GM18505 (cell line): ENCODE results near the gene IGF2BP1.
"Not testable (repeated sequence)": the region's sequence is repeated elsewhere in the genome, so short reads cannot be mapped to it uniquely, and the experiment has no call there.

ENCODE experiments used
- ATAC-seq: cut with Tn5 transposase; IDR thresholded peaks from one replicate; pipeline ENCODE4 v1.9.1; 2021; ENCODE audit not compliant: unreplicated experiment
- POLR2A ChIP-seq: IDR thresholded peaks from 4 replicates; pipeline ENCODE4 v1.6.1; 2011; ENCODE audit warnings: borderline replicate concordance; ENCODE audit not compliant: insufficient read depth, insufficient read length; ENCODE audit errors: extremely low read depth

The IGF2BP1 gene

DNA sequence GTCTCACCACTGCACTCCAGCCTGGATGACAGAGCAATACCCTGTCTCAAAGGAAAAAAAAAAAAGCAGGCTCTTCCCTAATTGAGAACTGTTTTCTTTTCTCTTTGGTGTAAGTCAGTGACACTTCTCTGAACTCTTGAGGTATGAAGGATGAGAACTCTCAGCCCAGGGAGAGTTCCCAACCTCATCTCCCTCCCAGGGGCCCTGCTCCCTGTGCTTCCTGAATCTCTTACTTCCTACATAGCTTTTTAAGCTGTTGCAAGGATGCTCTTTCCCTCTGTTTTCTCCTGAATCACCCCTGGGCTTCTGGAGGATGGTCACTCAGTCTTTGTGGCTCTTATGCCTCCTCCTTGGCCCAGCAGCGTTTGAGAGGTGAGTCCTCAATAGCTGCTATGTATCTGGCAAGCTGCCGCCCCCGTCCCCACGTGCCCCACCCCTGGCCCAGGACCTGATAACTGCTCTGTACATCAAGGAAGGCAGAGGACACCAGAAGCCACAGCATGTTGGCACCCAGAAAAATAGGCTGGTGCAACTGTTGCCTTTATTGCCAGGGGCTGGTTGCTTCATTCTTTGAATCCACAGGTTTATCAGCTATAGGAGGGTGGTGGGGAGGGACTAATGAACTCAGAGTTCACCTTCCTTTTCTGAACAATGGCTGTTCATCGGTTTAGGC is 24.0 kb downstream of the IGF2BP1 start:
- no peak for TF ChIP-seq POLR2A

DNA sequence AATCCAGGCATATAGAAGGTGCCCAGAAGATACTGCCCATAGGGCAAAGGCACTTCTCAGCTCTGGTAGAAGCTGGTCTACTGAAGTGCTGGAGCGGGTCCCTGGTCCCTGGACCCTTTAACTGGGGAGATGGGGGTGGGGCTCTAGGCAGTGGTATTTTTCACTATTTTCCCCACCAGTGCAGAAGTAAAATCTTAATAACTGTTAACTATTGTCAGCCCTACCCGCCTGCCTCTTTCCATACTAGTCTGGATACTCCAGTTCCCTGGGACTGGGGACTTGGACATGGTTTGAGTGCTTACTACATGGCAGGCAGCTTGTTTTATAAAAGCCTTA is 24.6 kb downstream of the IGF2BP1 start:
- ATAC-seq, result no peak
- TF ChIP-seq POLR2A, result no peak

More for the DNA sequence above, 24.0 kb downstream of the IGF2BP1 start:
- ATAC-seq, result no peak

DNA sequence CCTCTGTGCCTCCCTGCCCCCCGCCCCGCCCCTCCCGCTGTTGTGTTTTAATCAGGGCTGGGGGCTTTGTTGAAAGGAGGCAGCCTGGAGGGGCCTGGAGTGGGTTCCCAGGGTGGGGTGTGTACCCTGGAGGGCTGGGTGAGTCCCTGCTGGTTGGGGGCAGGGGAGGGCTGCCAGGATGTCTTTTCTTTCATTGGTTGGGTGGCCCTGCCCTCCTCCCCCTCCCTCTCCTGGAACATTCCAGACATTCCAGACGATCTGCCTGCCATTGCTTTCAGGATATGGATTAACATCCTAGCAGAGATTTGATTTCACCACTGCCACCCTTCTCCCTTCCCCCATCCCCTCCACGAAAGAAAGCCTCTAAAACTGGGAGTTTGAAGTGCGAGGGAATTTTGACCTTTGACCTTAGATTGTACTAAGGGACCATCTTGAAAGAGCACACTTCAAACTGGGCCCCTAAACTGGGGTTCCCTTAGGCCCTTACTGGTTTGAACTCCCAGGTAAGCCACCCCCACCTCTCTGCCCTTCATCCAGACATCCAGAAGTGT is 25.3 kb downstream of the IGF2BP1 start:
- TF ChIP-seq POLR2A, result no peak
- ATAC-seq, result no peak

DNA sequence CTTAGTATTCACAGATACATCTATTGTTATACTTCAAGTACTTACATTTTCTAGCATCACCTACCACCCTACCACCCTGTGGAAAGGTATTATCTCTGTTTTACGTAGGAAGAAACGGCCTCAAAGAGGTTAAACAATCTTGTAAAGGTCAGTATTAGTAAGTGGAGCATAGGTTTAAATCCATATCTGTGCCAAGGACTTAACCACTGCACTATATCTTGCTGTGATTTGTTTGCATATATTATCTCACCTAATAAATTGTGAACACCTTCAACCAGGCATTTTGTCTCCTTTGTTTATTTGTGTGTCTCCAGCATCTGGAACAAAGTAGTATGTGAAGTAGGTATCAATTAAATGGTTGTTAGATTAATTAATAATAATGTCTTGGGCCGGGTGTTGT is 27.3 kb downstream of the IGF2BP1 start:
- no peak for ATAC-seq
- TF ChIP-seq POLR2A, result no peak

DNA sequence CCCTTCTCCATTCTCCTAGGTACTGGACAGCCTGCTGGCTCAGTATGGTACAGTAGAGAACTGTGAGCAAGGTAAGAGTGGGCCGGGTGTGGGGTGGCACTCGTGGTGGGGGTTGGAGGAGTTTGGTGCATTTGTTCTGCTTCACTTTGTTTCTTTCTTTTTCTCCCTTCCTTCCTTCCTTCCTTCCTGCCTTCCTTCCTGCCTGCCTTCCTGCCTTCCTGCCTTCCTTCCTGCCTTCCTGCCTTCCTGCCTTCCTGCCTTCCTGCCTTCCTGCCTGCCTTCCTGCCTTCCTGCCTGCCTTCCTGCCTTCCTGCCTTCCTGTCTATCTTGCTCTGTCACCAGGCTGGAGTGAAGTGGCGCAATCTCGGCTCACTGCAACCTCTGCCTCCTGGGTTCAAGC is 29.3 kb downstream of the IGF2BP1 start:
- ATAC-seq, result not testable (repeated sequence)

DNA sequence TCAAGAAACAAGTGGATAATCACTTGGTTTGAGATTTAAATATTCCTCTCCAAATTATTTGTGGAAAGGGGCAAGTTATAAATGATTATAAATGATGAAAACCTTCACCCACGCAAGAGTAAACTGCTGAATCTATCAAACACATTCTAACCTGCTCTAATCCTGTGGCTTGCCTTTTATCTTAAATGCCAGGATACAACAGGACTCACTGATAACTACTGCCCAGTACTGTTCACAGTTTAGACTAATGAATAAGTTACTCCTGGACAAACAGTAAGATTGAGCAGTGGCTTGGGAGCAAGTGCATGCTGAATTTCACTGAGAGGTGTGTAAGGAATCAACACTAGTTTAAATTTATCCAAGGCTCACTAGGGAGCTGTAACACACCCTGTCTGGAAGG is 31.1 kb downstream of the IGF2BP1 start:
- TF ChIP-seq POLR2A, result no peak
- ATAC-seq, result no peak

DNA sequence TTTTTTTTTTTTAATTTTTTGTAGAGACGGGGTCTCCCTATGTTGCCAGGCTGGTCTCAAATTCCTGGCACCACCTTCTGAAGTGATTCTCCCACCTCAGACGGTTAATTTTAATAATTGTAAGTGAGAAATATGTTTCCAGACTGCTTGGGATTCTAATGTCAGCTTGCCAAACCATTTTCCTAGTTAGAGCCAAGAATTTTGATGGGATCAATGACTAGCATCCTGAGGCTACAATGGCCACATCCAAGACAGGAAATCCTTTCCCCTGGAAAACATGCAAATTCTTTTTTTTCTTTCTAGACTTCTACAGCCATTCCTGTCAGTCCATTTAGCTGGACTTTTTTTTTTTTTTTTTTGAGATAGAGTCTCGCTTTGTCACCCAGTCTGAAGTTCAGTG is 32.6 kb downstream of the IGF2BP1 start:
- ATAC-seq, result no peak
- TF ChIP-seq POLR2A, result no peak

DNA sequence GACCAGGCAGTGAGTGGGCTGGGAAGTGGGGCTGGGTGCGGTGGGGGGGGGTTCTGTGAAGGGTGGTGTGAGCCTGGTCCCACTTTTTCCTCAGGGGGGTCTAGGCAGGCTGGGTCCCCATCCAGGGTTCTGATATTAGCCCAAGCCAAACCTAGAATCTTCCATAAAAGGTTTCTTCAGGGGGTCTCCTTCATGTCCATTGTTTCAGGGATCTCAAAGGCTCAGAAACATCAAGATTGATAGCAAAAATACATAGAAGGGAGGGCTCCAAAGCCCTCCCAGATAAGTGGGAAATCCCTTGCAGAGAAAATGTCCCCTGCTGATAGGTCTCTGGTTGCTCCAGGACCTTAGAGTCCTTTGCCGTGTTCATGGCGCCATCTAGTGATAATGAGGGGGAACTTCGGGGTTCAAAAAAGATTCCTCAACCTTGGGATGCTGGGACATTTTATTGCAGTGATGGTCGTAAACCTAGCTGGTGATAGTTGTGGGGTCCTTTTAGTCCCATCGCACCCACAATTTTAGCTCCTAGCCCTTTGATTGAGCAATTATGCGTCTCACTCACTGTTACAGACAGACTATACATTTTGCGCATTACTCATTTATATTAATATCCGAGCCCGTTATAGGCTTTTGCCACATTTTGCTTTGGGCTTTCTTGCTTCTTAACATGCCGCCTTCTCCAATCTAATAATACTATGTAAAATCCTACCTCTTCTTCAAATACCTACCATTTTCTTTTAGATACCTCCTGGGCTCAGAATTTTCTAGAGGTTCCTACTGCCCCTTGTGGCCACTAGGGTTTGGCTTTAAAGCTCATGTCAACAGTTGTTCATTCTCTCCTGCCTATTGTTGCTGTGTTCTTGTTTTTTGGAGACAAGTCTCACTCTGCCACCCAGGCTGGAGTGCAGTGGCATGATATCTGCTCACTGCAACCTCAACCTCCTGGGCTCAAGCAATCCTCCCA is 35.1 kb downstream of the IGF2BP1 start:
- no peak for ATAC-seq
- no peak for TF ChIP-seq POLR2A

DNA sequence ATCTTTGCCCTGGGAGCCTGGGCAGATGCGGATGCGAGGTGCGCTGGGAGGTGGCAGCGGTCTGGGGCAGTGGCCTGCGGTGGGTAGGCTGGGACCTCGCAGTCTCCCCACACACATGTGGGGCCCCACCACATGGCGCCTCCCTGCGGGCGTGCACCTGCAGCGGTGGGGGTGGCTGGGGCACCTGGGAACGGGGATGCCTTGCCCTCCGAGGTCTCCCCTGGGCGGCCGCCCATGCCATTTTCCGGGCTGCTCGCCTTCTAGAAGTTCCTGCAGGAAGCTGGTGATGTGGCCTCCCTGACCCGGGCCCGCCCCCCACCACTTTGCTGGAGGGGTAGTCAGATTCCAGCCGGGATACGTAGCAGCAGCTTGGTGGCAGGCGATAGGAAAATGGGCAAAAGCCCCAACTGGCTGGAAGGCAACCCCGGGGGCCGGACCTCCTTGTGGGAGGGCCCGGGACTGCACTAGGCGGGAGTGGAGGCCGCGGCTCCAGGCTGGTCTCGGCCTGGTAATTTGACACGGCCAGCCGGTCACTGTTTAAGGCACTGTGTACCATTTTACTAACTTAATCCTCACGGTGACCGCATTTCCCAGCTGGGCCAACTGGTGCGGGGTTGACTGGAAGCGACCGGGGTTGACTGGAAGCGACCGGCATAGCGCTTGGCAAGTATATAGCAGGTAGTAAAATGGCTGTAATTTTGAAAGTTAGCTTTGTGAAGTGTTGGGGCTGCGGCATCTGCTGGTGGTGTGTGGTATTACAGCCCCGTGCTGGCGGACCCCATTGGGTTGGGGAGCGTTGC is 38.5 kb downstream of the IGF2BP1 start:
- ATAC-seq, result no peak

DNA sequence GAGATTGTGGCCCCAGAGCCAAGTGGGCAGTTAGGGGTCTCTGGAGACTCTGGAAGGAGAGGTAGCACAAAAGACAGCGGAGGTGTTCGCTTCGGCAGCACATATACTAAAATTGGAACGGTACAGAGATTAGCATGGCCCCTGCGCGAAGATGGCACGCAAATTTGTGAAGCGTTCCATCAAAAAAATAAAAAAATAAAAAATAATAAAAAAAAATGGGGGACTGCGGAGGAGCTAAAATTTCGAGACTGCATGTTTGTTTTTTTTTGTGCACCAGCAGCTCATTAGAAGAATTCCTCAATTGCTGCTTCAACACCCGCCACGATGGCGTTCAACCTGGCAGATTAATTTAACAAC is 39.1 kb downstream of the IGF2BP1 start:
- no peak for TF ChIP-seq POLR2A
- no peak for ATAC-seq

More for the DNA sequence above, 38.5 kb downstream of the IGF2BP1 start:
- no peak for TF ChIP-seq POLR2A

DNA sequence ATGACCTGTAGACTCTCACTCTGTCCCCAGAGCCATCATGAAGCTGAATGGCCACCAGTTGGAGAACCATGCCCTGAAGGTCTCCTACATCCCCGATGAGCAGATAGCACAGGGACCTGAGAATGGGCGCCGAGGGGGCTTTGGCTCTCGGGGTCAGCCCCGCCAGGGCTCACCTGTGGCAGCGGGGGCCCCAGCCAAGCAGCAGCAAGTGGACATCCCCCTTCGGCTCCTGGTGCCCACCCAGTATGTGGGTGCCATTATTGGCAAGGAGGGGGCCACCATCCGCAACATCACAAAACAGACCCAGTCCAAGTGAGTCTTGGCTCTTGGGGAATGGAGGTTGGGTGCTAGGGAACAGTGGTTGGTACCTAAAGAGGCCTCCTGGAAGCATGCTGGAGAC is 41.0 kb downstream of the IGF2BP1 start:
- no peak for ATAC-seq
- TF ChIP-seq POLR2A, result no peak

DNA sequence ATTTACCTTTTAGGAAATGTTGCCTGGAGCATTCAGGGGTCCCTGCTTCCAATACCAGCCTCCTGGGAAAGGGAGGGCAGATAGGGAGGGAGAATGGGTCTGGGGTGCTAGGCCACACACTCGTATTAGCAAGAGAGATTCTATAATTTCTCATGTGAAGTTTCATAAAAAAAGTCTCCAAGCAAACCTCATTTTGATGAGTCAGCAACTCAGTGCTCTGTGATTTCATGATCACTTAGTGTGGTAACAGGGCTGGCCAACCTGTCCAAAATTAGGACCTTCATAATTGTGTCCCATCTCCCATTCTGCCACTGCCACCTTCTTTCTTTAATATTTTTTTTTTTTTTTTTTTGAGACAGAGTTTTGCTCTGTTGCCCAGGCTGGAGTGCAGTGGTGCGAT is 41.4 kb downstream of the IGF2BP1 start:
- no peak for ATAC-seq
- TF ChIP-seq POLR2A, result no peak

DNA sequence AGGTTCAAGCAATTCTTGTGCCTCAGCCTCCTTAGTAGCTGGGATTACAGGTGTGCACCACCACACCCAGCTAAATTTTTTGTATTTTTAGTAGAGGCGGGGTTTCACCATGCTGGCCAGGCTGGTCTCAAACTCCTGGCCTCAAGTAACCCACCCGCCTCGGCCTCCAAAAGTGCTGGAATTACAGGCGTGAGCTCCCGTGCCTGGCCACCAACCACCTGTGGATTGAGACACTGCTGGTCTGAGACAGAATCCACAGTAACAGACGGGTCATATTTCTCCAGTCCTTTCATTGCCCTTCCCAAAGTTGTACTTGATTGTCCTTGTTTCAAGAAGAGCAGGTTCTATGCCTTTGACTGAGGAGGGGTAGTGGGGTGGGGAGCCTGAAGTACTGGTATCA is 42.3 kb downstream of the IGF2BP1 start:
- not testable (repeated sequence) for ATAC-seq
